GM19035 (cell line): ENCODE data around the gene KIF2B.
"Not testable (repeated sequence)": the region's sequence is repeated elsewhere in the genome, so short reads cannot be mapped to it uniquely, and the experiment has no call there.

Experiments
- ATAC-seq: cut with Tn5 transposase; IDR thresholded peaks from one replicate; pipeline ENCODE4 v1.9.1; 2021; ENCODE audit not compliant: unreplicated experiment

KIF2B gene, protein sequence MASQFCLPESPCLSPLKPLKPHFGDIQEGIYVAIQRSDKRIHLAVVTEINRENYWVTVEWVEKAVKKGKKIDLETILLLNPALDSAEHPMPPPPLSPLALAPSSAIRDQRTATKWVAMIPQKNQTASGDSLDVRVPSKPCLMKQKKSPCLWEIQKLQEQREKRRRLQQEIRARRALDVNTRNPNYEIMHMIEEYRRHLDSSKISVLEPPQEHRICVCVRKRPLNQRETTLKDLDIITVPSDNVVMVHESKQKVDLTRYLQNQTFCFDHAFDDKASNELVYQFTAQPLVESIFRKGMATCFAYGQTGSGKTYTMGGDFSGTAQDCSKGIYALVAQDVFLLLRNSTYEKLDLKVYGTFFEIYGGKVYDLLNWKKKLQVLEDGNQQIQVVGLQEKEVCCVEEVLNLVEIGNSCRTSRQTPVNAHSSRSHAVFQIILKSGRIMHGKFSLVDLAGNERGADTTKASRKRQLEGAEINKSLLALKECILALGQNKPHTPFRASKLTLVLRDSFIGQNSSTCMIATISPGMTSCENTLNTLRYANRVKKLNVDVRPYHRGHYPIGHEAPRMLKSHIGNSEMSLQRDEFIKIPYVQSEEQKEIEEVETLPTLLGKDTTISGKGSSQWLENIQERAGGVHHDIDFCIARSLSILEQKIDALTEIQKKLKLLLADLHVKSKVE

DNA sequence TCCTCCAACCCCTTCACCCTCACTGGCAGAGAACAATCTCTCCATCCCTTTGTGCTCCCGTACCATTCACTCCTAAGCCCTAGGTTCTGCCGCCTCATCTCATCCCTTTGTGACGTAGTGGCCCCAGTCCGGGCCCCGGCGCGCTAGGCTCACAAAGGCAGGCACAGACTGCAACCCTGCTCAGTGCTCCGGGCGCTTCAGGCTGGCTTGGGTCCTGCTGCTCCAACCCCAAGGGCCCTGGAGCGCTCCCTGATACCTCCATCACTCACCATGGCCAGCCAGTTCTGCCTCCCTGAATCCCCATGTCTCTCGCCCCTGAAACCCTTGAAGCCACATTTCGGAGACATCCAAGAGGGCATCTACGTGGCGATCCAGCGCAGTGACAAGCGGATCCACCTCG is at the start of gene KIF2B:
KIF2B (plus strand) TSS at position 164 of the 400 bp plus-strand sequence; CDS start at position 271, 107 bp downstream.
- ATAC-seq: no peak

DNA sequence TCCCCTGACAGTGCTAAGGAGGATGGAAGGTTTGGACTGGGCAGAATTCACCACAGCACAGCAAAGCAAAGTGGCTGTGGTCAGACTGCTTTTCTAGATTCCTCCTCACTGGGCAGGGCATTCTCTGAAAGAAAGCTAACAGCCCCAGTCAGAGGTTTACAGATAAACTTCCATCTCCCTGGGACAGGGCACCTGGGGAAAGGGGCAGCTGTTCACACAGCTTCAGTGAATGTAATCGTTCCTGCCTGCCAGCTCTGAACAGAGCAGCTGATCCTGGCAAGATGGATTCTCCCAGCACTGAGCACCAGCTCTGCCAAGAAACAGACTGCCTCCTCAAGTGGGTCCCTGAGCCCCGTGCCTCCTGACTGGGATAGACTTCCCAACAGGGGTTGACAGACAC is 42.4 kb upstream of the KIF2B start:
- no peak for ATAC-seq

DNA sequence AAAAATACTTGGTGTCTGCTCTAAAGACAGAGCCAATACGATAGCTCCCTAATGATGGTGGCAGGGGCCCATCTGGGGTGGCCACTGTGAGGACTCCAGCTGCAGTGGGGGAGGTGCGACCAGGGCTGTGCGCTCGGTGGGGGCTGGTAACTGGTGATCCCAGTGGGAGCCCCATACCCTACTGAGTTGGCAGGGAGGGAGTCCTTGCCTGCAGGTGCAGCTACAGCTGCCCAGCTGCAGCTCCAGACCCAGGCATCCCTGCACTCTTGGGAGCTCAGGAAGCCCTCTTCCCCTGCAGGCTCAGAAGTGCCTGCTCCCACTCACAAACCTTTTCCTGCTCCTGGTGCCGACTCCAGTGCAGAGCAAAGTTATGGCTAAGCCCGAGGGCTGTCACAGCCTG is 31.2 kb upstream of the KIF2B start:
- no peak for ATAC-seq

DNA sequence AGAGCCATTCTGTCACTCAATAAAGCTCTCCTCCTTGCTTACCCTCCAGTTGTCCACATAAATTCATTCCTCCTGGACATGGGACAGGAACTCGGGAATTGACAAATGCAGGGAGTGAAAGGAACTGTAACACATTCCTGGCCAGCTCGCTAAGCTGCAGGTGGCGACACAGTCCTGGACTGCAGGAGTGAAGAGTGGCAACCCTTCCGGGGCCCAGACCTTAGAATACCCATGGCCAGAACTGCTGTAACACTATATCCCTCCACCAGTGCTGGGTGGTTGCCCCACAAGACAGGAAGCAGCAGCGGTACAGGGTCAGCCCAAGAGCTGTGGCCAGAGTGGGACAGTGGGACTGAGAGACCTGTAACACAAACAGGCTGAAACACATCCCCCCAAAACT is 30.3 kb upstream of the KIF2B start:
- no peak for ATAC-seq

DNA sequence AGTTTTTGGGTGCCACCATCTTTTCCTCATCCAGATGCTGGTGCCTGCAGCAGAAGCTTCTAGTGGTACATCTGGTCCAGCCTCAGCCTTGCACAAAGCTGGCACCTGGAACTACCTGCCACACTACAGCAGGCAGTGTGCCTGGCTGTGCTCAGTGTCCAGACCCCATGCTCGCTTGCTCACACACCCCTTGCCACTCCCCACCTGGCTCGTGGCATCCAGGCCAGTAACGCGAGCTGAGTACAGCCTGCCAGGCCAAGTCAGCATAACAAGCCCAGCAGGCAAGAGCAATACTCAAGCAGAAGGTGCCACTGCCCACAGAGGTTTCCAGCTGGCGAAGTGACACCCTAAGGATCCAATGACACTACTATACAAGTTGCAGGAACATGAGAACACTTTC is 29.7 kb upstream of the KIF2B start:
- no peak for ATAC-seq

DNA sequence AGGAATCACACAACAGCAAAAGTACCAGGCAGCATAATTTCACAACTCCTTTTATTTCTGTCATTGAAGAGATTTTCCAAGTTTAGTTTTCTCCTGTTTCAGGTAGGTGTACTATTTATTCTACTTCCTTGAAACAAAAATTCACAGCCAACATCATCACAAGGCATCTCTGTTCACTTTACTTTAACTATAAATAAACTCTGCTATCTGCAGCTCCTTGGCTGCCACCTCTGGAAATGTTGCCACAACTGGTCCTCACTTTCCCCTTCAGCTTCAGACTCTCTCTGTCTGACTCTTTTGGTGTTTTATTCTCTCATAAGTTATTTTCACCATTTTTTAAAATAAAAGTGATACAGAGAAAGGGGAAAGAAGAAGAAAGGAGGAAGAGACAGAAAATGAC is 27.9 kb upstream of the KIF2B start:
- no peak for ATAC-seq

DNA sequence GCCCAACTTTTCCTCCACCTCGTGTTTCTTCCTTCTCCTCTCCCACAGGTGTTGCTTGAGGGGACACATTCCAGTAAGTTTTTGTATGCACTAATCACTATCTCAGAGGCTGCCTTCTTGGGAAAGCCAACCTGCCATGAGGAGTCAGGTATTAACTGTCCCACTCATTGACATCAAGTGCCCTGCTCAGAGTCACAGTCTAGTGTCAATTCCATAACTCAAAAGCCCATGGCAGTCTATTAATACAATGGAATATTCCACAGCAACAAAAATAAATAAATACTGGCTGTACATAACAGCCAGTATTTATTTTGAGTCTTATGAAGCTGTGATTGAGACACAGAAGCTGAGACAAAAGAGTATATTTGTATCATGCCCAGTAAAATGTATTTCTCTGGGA is 26.1 kb upstream of the KIF2B start:
- no peak for ATAC-seq

DNA sequence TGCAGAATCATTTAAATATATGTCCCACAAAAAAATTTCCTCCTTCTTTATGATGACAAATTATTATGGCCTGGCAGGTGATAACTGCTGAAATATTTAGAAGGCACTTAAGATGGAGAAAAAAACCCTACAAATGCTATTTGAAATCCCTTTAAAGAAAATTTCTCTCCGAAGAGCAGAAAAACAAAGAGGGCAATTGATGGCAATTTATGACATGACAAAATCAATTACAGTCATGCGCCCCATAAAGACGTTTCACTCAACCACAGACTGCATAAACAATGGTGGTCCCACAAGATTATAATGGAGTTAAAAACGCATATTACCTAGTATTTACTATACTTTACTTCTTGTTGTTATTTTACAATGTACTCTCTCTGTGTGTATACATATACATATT is 25.2 kb upstream of the KIF2B start:
- no peak for ATAC-seq

DNA sequence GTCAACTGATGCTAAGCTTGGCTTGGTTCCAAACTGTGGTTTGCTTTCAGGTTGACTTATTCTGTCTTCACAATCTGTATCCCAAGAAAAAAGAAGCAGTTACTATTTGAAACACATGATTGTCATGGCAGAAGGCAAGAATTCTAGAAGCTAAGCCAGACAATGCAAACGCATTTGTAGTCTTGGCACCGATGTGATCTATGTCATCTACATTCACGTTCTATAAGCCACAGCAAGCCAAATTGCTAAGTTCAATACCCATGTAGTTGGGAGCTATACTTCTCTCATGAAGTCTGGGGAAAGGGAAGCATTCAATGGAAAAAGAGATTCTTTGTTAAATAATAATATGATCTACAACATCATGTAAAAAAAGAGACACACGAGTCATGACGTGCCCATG is 18.3 kb upstream of the KIF2B start:
- no peak for ATAC-seq

DNA sequence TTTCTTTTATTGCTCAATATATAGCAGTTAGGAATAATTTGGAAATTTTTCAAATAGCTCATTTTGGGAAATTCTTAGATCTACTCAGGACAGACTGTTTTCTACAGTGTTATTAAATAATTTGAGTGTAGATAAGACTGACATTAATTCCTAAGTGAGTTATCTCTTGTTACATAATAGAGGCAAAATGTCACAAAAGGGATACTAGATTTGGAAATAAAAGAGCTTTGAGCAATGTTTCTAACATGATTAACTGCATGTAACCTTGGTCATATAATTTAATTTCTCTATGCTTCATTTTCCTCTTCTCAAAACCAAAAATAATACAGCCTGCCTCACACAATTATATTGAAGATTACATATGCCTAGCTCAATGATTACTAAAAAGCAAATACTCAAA is 16.3 kb upstream of the KIF2B start:
- no peak for ATAC-seq

DNA sequence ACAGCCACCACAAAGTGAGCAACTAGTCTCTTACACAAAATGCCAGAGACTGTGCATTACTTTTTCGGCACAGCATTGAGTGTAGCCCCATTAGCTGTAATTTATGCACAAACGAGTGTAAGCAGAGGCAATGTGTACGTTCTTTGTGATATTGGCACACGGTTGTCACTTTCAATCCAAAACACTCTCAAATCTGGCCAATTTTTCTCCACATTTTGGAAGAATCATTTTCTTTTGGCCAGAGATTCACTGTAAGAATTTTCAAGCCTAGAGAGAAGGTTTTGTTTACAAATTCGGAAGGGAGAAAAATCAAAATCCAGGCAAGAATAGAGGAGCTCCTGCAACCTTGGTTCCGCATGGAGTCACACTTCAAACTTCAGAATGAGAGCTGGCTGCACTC is 15.4 kb upstream of the KIF2B start:
- ATAC-seq: no peak

DNA sequence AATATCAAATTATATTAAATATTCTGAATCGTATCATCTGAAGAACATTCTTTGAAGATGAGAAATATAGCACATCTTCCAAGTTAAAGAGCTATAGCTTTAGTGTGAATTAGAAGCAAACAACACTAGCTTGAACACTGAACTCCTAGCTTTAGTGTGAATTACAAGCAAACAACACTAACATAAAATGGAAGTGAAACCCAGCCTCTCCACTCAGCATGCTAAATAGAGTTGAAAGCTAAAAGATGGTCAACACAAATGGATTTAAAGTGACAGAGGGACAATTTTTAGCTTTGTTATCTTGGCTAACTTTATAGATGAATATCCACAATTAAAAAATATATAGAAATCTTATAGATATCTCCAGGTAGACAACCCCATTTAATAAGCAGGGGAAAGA is 4.5 kb upstream of the KIF2B start:
- ATAC-seq: no peak

DNA sequence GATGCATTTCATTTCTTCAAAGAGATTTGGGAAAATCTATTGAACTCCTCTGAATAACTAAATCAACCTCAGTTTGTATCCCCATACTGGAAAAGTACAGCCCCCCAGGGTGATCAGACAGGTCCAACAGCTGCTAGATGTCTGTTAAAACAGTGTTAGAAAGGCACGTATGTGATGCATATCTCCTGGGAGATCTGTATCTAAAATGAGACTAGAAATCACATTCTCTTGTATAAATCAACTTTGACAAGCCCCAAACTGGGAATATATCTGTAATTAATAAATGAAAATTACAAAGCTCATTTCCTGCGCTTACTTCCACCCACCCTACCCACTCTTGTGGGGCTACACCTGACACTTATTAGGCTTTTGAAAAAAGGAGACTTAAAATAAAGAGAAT is 3.8 kb upstream of the KIF2B start:
- no peak for ATAC-seq

DNA sequence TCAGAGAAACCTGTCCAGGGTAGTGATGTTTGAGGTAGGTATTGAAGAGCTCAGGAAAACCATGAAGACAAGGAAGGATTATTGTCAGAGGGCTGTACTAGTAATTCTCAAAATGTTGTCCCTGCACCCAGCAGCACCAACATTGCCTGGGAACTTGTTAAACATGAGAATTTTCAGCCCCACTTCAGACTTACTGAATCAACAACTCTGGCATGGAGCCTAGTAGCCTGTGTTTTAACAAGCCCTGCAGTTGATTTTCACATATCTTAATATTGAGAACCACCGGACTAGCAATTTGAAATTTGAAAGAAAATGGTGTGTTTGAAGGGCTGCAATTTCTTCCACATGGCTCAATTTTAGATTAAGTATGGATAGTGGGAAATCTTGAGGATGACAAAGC is 2.8 kb upstream of the KIF2B start:
- no peak for ATAC-seq

DNA sequence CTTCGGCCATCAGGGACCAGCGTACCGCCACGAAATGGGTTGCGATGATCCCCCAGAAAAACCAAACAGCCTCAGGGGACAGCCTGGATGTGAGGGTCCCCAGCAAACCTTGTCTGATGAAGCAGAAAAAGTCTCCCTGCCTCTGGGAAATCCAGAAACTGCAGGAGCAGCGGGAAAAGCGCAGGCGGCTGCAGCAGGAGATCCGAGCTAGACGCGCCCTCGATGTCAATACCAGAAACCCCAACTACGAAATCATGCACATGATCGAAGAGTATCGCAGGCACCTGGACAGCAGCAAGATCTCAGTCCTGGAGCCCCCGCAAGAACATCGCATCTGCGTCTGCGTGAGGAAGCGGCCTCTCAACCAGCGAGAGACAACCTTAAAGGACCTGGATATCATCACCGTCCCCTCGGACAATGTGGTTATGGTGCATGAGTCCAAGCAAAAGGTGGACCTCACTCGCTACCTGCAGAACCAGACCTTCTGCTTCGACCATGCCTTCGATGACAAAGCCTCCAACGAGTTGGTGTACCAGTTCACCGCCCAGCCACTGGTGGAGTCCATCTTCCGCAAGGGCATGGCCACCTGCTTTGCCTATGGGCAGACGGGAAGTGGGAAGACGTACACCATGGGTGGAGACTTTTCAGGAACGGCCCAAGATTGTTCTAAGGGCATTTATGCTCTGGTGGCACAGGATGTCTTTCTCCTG is 769 bp downstream of the KIF2B start:
- no peak for ATAC-seq

DNA sequence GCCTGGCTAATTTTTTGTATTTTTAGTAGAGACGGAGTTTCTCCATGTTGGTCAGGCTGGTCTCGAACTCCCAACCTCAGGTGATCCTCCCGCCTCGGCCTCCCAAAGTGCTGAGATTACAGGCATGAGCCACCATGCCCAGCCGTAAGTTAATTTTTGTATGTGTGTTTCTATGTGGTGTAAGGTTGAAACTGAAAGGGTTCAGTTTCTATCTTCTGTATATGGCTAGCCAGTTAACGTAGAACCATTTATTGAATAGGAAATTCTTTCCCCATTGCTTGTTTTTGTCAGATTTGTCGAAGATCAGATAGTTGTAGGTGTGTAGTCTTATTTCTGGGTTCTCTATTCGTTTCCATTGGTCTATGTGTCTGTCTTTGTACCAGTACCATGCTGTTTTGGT is 12.0 kb downstream of the KIF2B start:
- ATAC-seq: not testable (repeated sequence)

DNA sequence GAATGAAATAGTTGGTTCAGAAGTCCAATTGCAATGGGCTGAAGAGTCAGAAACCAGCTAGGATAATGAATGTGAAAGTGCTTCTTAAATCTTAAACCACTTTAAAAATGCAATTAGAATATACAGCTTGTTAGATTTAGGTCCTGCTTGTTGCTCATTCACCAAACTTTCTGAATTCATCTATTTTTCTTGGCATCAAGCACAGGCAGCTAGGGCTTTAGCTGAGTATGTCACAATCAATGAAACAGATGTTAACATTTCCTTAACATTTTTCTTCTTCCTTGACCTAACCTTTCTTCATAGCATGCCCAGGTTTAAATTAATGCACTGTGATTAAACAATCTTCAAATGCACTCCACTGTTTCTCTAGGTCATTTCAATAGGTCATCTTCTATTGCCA is 14.4 kb downstream of the KIF2B start:
- ATAC-seq: no peak

DNA sequence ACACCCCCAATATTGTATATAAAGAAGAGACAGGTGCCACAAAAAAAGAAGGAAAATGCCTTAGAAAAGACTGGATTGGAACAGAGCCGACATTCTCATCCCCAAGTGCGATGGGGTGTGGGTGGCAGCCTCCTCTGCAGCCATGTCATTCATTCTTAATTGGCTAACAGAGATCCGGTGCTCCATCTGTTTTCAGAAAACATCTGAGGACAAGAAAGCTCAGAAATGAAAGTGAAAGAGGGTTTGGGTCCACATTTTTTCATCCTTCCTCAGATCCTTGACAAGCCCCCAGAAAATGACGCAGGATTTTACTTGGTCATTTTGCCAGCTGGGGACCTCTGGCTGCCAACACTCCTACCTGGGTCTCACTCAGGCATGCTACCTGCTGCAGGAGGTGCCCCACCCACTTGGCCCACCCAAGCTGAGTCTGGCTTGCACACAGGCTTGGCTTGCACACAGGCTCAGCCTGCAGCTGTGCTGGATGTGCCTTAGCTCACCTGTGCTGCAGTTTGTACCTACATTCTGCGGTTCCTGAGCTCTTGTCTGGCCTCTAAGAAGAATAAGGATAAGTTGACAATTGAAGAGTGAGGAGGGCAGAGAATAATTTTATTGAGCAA is 21.9 kb downstream of the KIF2B start:
- ATAC-seq: no peak

DNA sequence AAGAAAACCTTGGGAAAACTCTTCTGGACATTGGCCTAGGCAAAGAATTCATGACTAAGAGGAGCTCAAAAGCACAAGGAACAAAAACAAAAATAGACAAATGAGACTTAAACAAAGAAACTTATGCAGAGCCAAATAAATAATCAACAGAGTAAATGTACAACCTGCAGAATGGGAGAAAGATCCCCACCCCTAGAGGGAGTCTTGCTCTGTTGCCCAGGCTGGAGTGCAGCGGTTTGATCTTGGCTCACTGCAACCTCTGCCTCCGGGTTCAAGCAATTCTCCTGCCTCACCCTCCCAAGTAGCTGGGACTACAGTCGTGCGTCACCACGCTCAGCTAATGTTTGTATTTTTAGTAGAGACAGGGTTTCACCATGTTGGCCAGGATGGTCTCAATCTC is 48.4 kb downstream of the KIF2B start:
- not testable (repeated sequence) for ATAC-seq
